HCT116 (cell line): Measurements from ENCODE around the gene DOCK2. TPM values are rescaled to one million over a fixed set of nuclear protein-coding genes. Genes with fewer than 3 reads are reported as not detected.

Experiments
- ATAC-seq: fragments of 200-7000 bp; cut with Tn5 transposase; 2 replicates; pipeline ENCODE4 v1.9.1; 2020; ENCODE audit warnings: mild to moderate bottlenecking, moderate library complexity
- BruUV-seq: library from RNA; stranded (reverse); fragments of 400-500 nt; replicated peaks from 2 replicates; lab custom pipeline; 2021; lab: Mats Ljungman, UMichigan
- CTCF ChIA-PET: fragments of 300-600 bp; sonication (Branson Sonifier 250); formaldehyde crosslinking; loops from one replicate; lab custom pipeline; 2021; ENCODE audit warnings: antibody characterized with exemption; lab: Charles Lee
- POLR2A ChIA-PET: fragments of 300-600, 350-600 bp; sonication (Branson Sonifier 250); formaldehyde crosslinking; loops from one replicate; lab custom pipeline; 2021; ENCODE audit warnings: antibody characterized with exemption; lab: Charles Lee
- RAD21 ChIA-PET, 2 experiments: fragments of 300-600 bp; sonication (Branson Sonifier 250); formaldehyde crosslinking; loops; one replicate each; lab custom pipeline; 2023; ENCODE audit warnings: low total read pairs in 2 of 2; ENCODE audit not compliant: uncharacterized antibody in 2 of 2, unreplicated experiment in 2 of 2, low non-redundant PET in 1 of 2; lab: Charles Lee
- DNase-seq: peaks from one replicate; pipeline ENCODE4 v3.0.0-alpha.2; 2010; ENCODE audit warnings: low read depth, low spot score
- H2AFZ ChIP-seq: fragments of 200-600 bp; shearing (Covaris generic), sonication (generic); 2 replicates; pipeline ENCODE4 v1.6.1; 2017; ENCODE audit warnings: low read depth, mixed run types, mixed read lengths, antibody characterized with exemption, low read length; ENCODE audit not compliant: poor library complexity, severe bottlenecking
- H3K27ac ChIP-seq: 2 replicates; pipeline ENCODE4 v1.5.1; 2012; ENCODE audit warnings: low read depth, low read length
- H3K27me3 ChIP-seq: fragments of 200-600 bp; sonication (generic); 2 replicates; pipeline ENCODE4 v1.6.1; 2016; ENCODE audit warnings: mixed run types, low read length, mixed read lengths; ENCODE audit not compliant: insufficient read depth
- H3K36me3 ChIP-seq, 2 experiments: fragments of 200-500 bp in 1 of 2; fragments of 200-600 bp in 1 of 2; sonication (Bioruptor generic) in 1 of 2; sonication (generic) in 1 of 2; 2 replicates each; pipeline versions ENCODE4 v1.5.1 to v1.6.1; 2014 to 2016; ENCODE audit warnings: low read length in 2 of 2, inconsistent platforms in 1 of 2, mixed read lengths in 1 of 2, mixed run types in 1 of 2; ENCODE audit not compliant: insufficient read depth in 2 of 2, control insufficient read depth in 1 of 2
- H3K4me1 ChIP-seq, 2 experiments: fragments of 200-600 bp in 1 of 2; sonication (generic) in 1 of 2; 2 replicates each; pipeline versions ENCODE4 v1.5.1 to v1.6.1; 2012 to 2017; ENCODE audit warnings: low read length in 2 of 2, inconsistent platforms in 1 of 2, mild to moderate bottlenecking in 1 of 2, mixed read lengths in 1 of 2, mixed run types in 1 of 2, moderate library complexity in 1 of 2; ENCODE audit not compliant: insufficient read depth in 2 of 2, control insufficient read depth in 1 of 2
- H3K4me2 ChIP-seq: fragments of 200-600 bp; sonication (generic); 2 replicates; pipeline ENCODE4 v1.6.1; 2017; ENCODE audit warnings: mixed run types, low read length, mixed read lengths
- H3K4me3 ChIP-seq, 2 experiments: fragments of 200-600 bp in 1 of 2; sonication (generic) in 1 of 2; replicated peaks in 1 of 2; 2 replicates each; pipeline ENCODE4 v1.5.1; 2011 to 2016; ENCODE audit warnings: low read length in 2 of 2, control low read depth in 1 of 2, low read depth in 1 of 2, mild to moderate bottlenecking in 1 of 2, mixed read lengths in 1 of 2, mixed run types in 1 of 2
- H3K79me2 ChIP-seq: fragments of 200-600 bp; sonication (generic); 2 replicates; pipeline ENCODE4 v1.6.1; 2017; ENCODE audit warnings: mild to moderate bottlenecking, mixed run types, low read length, moderate library complexity, mixed read lengths; ENCODE audit not compliant: insufficient read depth
- H3K9ac ChIP-seq: fragments of 200-600 bp; sonication (generic); 2 replicates; pipeline ENCODE4 v1.6.1; 2016; ENCODE audit warnings: low read length, mixed read lengths
- H3K9me2 ChIP-seq: fragments of 200-600 bp; sonication (generic), shearing (Covaris generic); 2 replicates; pipeline ENCODE4 v1.6.1; 2017; ENCODE audit warnings: mixed run types, mild to moderate bottlenecking, moderate library complexity; ENCODE audit not compliant: insufficient read depth
- H3K9me3 ChIP-seq, 2 experiments: fragments of 200-500 bp in 1 of 2; fragments of 200-600 bp in 1 of 2; sonication (Bioruptor generic) in 1 of 2; sonication (generic) in 1 of 2; 2 replicates each; pipeline ENCODE4 v1.6.1; 2014 to 2017; ENCODE audit warnings: low read length in 2 of 2, mixed read lengths in 2 of 2, inconsistent platforms in 1 of 2, low read depth in 1 of 2, mild to moderate bottlenecking in 1 of 2, mixed run types in 1 of 2, moderate library complexity in 1 of 2; ENCODE audit not compliant: control insufficient read depth in 1 of 2, insufficient read depth in 1 of 2
- H4K20me1 ChIP-seq: fragments of 200-600 bp; sonication (generic), shearing (Covaris generic); 2 replicates; pipeline ENCODE4 v1.6.1; 2017; ENCODE audit warnings: mixed run types, mild to moderate bottlenecking, moderate library complexity; ENCODE audit not compliant: insufficient read depth
- CBX3 ChIP-seq: IDR thresholded peaks from 2 replicates; pipeline ENCODE4 v1.6.1; 2012; ENCODE audit warnings: low read depth
- CTCF ChIP-seq, 3 experiments: fragments of 200-600 bp in 1 of 3; sonication (generic) in 1 of 3; IDR thresholded peaks in 2 of 3; conservative IDR thresholded peaks in 1 of 3; 2 replicates each; pipeline ENCODE4 v1.5.1; 2012 to 2017; ENCODE audit warnings: low read depth in 2 of 3, low read length in 2 of 3, antibody characterized with exemption in 1 of 3, borderline replicate concordance in 1 of 3, control low read depth in 1 of 3, mild to moderate bottlenecking in 1 of 3, mixed read lengths in 1 of 3, mixed run types in 1 of 3, moderate library complexity in 1 of 3; ENCODE audit not compliant: insufficient read depth in 1 of 3
- EGR1 ChIP-seq: IDR thresholded peaks from 2 replicates; pipeline ENCODE4 v1.6.1; 2012; ENCODE audit warnings: low read depth
- ELF1 ChIP-seq: IDR thresholded peaks from 2 replicates; pipeline ENCODE4 v1.6.1; 2012; ENCODE audit warnings: low read depth, borderline replicate concordance
- EZH2phosphoT487 ChIP-seq: fragments of 200-600 bp; IDR thresholded peaks from 2 replicates; pipeline ENCODE4 v1.6.1; 2018; ENCODE audit warnings: antibody characterized with exemption, borderline replicate concordance
- FOSL1 ChIP-seq: IDR thresholded peaks from 2 replicates; pipeline ENCODE4 v1.6.1; 2012; ENCODE audit warnings: low read depth
- JUND ChIP-seq: IDR thresholded peaks from 2 replicates; pipeline ENCODE4 v1.6.1; 2012
- POLR2A ChIP-seq: IDR thresholded peaks from 2 replicates; pipeline ENCODE4 v1.7.0; 2011; ENCODE audit warnings: borderline replicate concordance; ENCODE audit not compliant: insufficient read depth, insufficient read length; ENCODE audit errors: extremely low read depth
- POLR2AphosphoS5 ChIP-seq: IDR thresholded peaks from 2 replicates; pipeline ENCODE4 v1.6.1; 2011; ENCODE audit warnings: mild to moderate bottlenecking, low read depth, low read length, moderate library complexity
- REST ChIP-seq: IDR thresholded peaks from 2 replicates; pipeline ENCODE4 v1.6.1; 2012; ENCODE audit warnings: low read depth
- YY1 ChIP-seq: IDR thresholded peaks from 2 replicates; pipeline ENCODE4 v1.6.1; 2011; ENCODE audit warnings: low read length, low read depth, moderate library complexity, mild to moderate bottlenecking; ENCODE audit not compliant: insufficient replicate concordance; ENCODE audit errors: extremely low read depth
- ZFX ChIP-seq: fragments of 450-650 bp; IDR thresholded peaks from 2 replicates; pipeline ENCODE4 v1.6.1; 2017
- ZNF274 ChIP-seq: fragments of 200-500 bp; sonication (Bioruptor generic); IDR thresholded peaks from 2 replicates; pipeline ENCODE4 v1.6.1; 2014; ENCODE audit warnings: mild to moderate bottlenecking, low read depth, low read length, inconsistent platforms
- intact Hi-C: fragments of 100-400 bp; cut with micrococcal nuclease; formaldehyde crosslinking; loops from 2 replicates; pipeline ENCODE4 v1.10.0; 2022
- total RNA-seq: library from RNA; stranded (reverse); gene quantifications from one replicate; pipeline ENCODE4 v1.2.1, GENCODE V29; 2021; ENCODE audit not compliant: unreplicated experiment
- TF ChIP-seq, protein P1 (sequence below): IDR thresholded peaks from 2 replicates; pipeline ENCODE4 v1.6.1; 2012
- TF ChIP-seq, protein P2 (sequence below): IDR thresholded peaks from 2 replicates; pipeline ENCODE4 v1.6.1; 2012

Gene DOCK2
- total RNA-seq, 1 experiment from 2014 or later, result 0.89 TPM

- H3K4me3 ChIP-seq, result no peak overlapping the region
- H3K4me1 ChIP-seq, result no peaks in the 10 kb centered on the region
- no peak overlapping the region for H3K4me2 ChIP-seq
- intact Hi-C loops, result no loop called here
- H2AFZ ChIP-seq, result no peak overlapping the region
- RAD21 ChIA-PET, result no interaction called here
- no peaks in the 10 kb centered on the region for H4K20me1 ChIP-seq
- H3K79me2 ChIP-seq, result no peaks in the 10 kb centered on the region
- no peak for ATAC-seq
- no peak overlapping the region for H3K9ac ChIP-seq
- TF ChIP-seq ZNF274, result no peak
- no peak for TF ChIP-seq JUND
- no peak for TF ChIP-seq POLR2AphosphoS5
- TF ChIP-seq, protein P1, sequence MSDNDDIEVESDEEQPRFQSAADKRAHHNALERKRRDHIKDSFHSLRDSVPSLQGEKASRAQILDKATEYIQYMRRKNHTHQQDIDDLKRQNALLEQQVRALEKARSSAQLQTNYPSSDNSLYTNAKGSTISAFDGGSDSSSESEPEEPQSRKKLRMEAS, result no peak
- no peak for TF ChIP-seq FOSL1
- TF ChIP-seq POLR2A, result no peak
- no peak for DNase-seq
- CTCF ChIA-PET, result no interaction called here
- no peaks in the 10 kb centered on the region for H3K9me3 ChIP-seq
- POLR2A ChIA-PET, result no interaction called here
- H3K9me2 ChIP-seq, result no peaks in the 10 kb centered on the region
- BruUV-seq, result no TSS peak
- H3K27ac ChIP-seq, result no peak overlapping the region
- H3K36me3 ChIP-seq, result no peaks in the 10 kb centered on the region
- peaks cover 43% of the 10 kb centered on the region for H3K27me3 ChIP-seq
Measured at GRCh38 chr5:169742771-169743296, 105.8 kb downstream of the DOCK2 start.

DNA sequence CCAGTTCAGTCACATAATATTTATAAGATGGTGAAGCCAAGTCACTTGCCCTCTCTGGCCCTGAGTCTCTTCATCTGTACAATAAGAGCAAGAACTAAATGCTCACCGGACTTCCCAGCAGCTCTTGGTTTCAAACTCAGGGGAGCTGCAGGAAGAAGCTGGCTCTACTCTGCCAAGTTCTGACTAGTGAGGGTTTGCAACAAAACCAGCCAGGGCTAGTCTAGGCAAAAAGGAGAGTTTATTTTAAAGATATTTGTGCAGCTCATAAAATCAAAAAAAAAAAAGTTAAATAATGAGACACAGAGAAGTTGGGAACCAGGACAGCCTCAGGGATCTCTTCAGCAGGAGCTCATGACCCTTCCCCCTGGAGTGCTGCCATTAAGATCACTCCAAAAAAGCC is 107.3 kb downstream of the DOCK2 start:
- ChIA-PET POLR2A (no interaction called here), RAD21 (no interaction called here), CTCF (no interaction called here)
- ATAC-seq (no peak), DNase-seq (no peak)
- Histone ChIP-seq H3K9me3 (no peaks in the 10 kb centered on the region), H3K79me2 (no peaks in the 10 kb centered on the region), H3K27ac (no peak overlapping the region), H3K4me3 (no peak overlapping the region), H2AFZ (no peak overlapping the region), H3K27me3 (peaks cover 50% of the 10 kb centered on the region), H3K9me2 (no peaks in the 10 kb centered on the region), H3K4me2 (no peak overlapping the region), H3K4me1 (no peaks in the 10 kb centered on the region), H3K36me3 (no peaks in the 10 kb centered on the region), H3K9ac (no peak overlapping the region), H4K20me1 (no peaks in the 10 kb centered on the region)
- BruUV-seq, result no TSS peak
- intact Hi-C loops, result no loop called here
- TF ChIP-seq EZH2phosphoT487, result no peak
- no peak for TF ChIP-seq ZNF274
- TF ChIP-seq ZFX, result no peak
- TF ChIP-seq EGR1, result no peak
- no peak for TF ChIP-seq REST
- TF ChIP-seq CBX3, result no peak
- TF ChIP-seq POLR2AphosphoS5, result no peak
- TF ChIP-seq, protein P2, sequence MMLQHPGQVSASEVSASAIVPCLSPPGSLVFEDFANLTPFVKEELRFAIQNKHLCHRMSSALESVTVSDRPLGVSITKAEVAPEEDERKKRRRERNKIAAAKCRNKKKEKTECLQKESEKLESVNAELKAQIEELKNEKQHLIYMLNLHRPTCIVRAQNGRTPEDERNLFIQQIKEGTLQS, result no peak
- TF ChIP-seq CTCF (IDR thresholded peaks at IDR 0.05 in 2 of 3, conservative IDR thresholded peaks at IDR 0.05 in 1 of 3; ENCODE audit: borderline replicate concordance in 1 of 3, insufficient read depth in 1 of 3, low read depth in 2 of 3, low read length in 2 of 3), result no peak
- TF ChIP-seq YY1, result no peak
- no peak for TF ChIP-seq ELF1
- no peak for TF ChIP-seq FOSL1
